GM12874 (cell line): ENCODE results near the gene RGS6.

ENCODE experiments used
- CTCF ChIP-seq: IDR thresholded peaks from 2 replicates; pipeline ENCODE4 v1.5.1; 2011; ENCODE audit warnings: low read depth, mild to moderate bottlenecking, control low read depth, low read length, moderate library complexity; ENCODE audit not compliant: insufficient read depth

RGS6 gene

DNA sequence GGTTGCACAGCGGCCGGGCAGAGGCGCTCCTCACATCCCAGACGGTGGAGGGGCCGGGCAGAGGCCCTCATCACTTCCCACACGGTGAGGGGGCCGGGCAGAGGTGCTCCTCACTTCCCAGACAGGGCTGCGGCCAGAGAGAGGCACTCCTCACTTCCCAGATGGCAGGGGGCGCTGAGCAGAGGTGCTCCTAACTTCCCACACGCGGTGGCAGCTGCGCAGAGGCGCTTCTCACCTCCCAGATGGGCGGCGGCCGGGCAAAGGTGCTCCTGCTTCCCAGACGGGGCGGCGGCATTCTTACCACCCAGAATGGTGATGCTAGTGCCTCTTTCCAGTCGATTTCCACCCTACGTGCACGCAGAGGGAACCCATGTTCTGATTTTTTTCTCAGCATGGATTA lies 304.4 kb downstream of the RGS6 start:
- TF ChIP-seq CTCF: no peak

- TF ChIP-seq CTCF: no peak
Observed at GRCh38 chr14:72237722-72238666, 305.8 kb downstream of the RGS6 start.

GRCh38 chr14:72243309-72244293 lies 311.4 kb downstream of the RGS6 start:
- TF ChIP-seq CTCF: no peak

- no peak for TF ChIP-seq CTCF
Observed at GRCh38 chr14:72247896-72248465, 315.8 kb downstream of the RGS6 start.

- TF ChIP-seq CTCF: no peak
Observed at GRCh38 chr14:72253503-72253902, 321.3 kb downstream of the RGS6 start.

DNA sequence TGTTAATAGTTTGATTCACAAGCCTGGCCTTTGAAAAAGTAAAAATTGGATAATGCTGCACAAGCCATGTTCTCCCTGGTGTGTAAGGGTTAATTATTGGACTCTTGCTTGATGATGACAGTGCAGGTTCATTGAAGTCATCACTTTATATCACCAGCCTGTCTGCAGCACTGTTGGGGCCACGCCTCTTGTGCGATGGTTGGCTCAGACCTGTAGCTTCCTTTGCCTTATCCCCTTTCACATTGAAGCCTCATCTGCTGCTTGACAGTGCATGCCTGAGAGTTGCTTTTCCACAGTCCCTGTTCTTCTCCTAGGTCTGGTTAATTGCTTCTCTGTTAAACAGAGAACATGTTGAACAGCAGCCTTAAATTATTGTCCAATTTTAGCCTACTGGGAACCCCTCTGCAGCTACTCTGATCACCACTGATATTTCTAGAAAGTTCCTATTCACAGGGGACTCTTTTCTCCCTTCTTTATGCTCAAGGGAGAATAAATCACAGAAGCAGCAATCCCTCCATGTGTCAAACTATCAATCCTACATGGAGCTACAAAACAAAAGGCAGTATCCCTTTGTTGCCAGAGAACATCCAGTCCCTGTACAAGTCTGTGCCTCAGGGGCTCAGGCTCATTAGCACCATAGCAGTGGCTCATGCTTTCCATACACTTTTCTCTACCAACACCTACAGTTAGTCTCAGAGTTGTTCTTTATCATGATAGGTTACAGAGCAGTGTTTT lies 322.1 kb downstream of the RGS6 start:
- TF ChIP-seq CTCF: no peak
